ENCODE results near the gene LDLRAD4. TPM values are rescaled to one million over a fixed set of nuclear protein-coding genes. Genes with fewer than 3 reads are reported as not detected.

LDLRAD4 gene
- polyA plus RNA-seq, 1 donor, result 9.3 TPM

DNA sequence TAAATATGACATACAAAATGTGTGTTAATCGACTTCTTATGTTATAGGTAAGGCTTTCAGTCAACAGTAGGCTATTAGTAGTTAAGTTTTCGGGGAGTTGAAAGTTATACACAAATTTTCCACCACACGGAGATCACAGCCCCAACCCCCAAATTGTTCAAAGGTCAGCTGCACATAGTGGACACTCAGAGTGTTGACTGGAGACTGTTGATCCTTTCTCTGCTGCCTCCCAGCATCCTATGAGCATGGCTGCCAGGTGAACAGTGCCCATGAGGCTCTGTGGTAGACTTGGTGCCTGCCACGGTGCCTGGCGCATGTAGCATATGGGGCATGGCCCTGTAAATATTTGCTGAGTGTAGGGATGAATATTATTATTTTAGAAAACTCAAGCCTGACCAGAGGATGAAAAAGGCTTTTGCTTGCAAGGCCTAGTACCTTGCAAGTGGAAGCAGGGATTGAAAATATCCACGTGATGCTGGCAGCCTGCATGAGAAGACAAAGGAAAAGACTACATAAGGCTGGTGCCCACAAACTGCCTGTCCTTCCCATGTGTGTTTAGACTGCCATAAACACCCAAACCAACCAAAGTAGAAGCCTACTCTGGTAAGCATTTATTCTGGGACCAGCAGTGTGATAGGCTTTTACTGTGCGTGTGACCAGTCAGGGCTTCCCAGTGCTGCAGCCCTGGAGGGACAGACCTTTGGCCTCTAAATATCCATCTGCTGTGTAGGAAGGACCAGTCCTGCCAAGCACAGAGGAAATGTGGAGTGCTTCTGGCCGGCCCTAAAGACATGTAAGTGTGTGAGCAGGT lies 226.1 kb downstream of the LDLRAD4 start:
- DNase-seq (ENCODE audit: low read depth), result no peak

DNA sequence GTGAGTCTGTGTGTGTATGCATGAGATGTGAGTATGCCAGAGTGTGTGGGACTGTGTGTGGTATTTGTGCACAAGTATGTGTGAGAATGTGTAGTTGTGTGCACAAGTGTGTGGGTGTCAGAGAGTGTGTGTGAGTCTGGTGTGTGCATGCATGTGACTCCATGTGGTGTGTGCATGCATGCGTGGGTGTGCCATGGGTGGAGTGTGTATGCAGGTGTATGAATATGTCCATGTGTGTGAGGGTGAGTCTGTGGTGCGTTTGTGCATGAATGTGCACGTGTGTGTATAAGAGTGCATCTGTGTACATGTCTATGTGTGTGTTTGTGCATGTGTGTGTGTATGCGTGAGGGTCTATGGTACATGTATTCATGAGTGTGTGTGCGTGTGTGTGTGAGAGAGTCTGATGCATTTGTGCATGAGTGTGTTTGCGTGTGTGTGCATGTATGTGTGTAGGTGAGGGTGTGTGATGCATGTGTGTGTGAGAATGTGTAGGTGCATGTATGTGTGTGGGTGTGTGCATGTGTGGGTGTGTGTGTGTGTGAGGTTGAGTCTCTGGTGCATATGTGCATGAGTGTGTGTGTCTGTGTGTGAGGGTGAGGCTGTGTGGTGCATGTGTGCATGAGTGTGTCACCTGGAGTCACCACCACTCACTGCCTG lies 226.8 kb downstream of the LDLRAD4 start:
- DNase-seq (ENCODE audit: low read depth), result no peak

DNA sequence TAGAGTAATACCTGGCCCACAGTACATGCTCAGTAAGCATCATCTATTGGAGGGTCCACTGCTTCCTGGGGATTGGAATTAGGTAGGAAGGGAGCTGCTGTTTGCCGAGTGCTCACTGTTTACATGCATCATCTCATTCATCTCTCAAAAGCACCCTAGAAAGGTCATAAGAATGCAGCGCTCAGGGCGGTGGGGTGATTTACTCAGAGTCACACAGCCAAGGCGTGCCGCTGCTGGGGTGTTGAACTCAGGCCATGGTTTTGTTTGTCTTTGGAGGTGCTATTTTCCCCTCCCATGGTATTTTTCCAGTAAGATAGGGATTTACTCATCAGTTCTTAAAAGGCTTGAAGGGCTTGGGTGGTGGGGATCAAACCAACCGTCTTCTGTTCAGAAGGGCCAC lies 227.5 kb downstream of the LDLRAD4 start:
- DNase-seq (ENCODE audit: low read depth), result no peak

DNA sequence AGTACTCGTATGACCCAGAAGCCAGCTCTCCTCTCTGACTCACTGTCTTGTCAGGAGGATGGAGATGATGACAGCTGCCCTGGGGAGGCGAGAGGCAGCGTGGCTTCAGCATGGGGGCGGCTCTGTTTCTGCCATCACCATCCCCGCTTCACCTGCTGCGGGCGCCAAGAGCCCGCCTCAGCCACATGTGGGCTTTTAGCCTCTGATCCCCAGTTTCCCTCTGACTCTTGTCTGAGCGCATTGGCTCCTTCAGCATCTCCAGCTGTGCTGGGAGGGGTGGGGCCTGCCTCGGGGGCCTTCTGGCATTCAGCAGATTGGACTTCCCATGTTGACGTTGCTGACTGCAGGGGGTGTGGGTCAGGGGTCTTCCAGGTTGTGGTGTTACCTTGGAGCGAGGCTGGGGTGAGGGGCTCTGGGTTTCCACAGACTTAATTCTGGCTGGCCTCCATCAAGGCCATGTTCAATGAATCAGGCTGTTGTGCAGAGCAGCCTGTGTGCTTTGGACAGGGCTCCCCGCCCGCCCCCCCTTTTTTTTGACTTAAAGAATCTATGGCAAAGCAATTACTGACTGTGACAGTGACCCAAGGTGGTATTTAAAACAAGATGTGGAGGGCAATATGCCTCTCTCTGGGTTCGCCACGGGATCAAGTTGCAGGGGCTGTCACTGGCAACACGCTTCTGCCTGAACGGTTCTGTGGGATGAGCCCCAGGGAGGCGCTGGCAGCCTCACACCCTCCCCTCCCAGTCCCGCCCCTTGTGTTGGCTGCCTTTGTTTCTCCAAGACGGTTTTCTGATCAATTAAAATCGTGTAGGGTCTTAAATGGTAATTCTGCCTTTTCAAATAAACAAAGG lies 228.3 kb downstream of the LDLRAD4 start:
- DNase-seq (ENCODE audit: low read depth), result no peak

- no peak for DNase-seq (ENCODE audit: low read depth)
These were observed 229.2 kb downstream of the LDLRAD4 start for GRCh38 chr18:13447621-13448334.

GRCh38 chr18:13448335-13448795 lies 229.8 kb downstream of the LDLRAD4 start:
- no peak for DNase-seq (ENCODE audit: low read depth)

DNA sequence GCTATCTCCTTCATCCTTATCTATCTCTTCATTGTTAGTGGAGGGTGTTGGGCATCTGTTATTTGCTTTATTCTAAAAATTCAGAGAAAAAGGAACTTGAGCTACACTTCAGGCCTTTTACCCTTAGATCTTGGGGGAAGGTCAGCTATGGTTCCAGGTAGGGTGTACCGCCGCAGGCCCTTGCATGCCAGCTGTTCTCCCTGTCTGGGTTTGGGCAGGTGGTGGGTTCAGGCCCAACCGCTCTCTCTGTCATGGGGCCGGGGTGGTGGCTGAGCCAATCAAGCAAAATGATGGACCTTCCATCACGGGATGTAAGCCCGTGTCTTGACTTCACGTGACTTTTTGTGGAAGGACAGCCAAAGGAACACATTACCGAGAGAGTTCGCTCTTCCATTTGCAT lies 231.1 kb downstream of the LDLRAD4 start:
- DNase-seq (ENCODE audit: low read depth), result no peak

DNA sequence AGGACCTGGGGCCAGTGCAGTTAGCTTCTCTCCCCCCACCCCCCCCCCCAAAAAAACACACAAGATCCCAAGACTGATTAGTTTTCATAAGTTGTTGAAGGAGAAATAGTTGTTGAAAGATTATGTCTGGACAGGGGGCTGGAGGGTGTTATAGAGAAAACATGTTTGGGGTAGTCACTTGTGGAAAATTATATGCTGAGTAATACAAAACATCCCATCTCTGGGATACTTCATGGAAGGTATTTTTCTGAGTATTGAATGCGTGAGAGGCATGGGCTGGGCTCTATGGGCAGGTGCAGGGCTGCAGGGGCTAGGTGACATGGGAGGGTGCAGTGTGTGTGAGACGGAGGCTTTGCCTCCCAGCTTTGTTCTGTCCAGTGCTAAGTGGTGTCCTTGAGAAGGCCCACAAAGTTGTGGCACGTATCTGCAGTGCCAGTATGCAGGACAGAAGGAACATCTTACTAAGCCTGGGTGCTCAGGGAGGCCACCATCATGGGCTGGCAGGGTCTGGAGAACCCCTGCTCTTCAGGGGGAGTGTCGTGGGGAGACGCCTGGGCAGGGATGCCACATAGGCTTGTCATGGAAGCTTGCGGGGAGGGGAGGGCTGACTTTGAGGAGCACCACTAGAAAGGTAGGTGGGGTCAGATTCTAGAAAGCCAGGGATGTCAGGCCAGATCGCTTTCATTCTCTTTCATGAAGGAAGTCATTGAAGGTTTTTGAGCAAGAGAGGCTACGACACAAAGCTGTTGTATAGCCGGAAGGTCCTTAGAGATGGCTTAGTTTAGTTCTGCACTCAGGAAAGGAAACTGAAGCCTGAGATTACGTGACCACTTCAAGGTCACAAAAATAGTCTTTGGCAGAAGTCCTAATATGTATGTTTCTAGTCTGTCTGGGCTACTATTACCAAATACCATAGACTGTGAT lies 232.0 kb downstream of the LDLRAD4 start:
- DNase-seq (ENCODE audit: low read depth), result no peak

DNA sequence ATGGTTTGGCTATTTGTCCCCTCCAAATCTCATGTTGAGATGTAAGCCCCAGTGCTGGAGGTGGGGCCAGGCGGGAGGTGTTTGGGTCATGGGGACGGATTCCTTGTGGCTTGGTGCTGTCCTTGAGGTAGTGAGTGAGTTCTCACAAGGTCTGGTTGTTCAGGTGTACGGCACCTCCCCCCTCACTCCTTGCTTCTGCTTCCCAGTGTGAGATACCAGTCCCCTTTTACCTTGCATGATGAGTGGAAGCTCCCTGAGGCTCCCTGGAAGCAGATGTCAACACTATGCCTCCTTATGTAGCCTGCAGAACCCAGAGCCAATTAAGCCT lies 232.6 kb downstream of the LDLRAD4 start:
- DNase-seq (ENCODE audit: low read depth), result no peak

DNA sequence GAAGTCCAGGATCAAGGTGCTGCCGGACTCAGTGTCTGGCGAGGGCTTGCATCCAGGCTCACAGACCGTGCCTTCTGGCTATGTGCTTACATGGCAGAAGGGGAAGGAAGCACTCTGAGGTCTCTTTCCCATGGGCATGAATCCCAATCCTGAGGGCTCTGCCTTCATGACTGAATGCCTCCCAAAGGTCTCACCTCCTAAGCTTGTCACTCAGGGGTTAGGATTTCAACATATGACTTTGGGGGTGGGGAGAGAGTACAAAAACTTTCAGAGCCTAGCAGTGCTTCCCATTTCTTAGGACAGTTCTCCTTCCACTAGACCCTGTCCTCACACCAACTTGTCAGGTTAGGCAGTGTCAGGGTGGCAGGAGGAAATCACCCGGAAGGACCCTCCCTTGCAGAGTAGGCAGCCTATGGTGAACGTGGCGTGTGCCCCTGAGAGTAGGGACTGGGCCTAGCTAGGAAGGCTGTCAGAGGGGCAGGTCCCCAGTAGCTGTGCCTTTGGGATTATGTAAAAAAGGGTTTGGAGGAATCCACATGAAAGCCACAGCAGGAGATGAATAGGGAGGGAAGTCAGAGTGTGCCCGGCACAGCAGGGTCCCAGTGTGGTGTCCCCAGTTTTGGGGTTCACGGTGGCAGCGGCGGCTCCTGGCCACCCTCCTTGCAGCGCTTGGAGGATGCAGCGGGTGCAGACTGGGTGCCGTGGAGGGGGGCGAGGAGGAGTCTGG lies 233.3 kb downstream of the LDLRAD4 start:
- DNase-seq (ENCODE audit: low read depth), result no peak

DNA sequence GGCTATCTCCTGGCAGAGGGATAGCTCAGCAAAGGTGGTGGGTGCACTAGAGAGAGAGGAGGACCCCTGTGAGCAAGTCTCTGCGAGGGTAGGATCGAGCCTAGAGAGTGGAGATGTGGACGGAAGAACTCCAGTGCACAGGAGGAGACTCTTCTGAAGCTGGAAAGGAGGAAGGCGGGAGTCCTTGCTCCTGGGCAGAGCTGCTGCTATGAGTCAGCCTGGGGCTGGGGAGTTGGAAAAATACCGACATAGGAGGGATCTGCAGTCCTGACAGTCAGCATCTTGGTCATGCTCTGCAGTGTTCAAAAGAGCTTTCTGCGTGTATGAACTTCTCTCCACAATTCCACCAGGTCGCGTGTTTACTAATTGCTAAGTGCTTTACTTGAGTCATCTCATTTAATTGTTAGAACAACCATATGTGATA lies 233.8 kb downstream of the LDLRAD4 start:
- peak; percentile 70 for DNase-seq (ENCODE audit: low read depth)

DNA sequence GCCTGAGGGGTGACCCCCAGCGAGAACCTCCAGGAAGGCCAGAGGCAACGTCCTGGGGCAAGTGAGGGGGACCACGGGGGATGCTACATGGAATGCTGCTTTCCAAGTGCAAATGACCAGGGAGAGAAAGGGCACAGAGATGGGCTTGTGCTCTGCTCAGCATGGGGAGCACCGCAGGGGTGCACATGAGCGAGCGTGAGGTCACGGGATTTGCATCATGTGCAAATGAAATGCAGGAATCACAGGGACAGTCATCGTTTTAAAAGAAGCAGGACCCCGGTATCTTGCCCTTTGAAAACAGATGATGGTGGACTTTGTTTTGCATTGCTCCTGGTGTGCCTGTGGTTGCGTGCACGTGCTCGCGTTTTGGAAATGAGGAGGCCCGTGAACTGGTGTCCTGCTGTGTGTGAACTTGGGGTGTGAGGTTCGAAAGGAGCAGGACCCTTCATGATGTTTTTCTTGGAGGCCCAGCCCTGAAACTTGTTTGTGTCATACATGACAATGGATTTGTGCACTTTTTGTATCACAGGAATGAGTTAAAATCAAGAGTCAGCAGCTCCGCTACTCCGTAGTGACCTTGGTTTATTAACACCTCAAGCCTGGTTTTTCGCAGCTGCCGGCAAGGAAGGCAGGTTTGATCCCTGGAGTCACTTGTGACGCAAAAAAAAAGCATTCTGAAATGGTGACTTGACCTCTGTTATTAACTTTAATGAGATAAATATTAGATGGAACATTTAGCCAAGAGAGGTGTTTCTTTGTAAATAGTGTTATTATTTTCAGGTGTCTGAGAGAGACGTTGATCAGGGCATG lies 234.5 kb downstream of the LDLRAD4 start:
- no peak for DNase-seq (ENCODE audit: low read depth)

- no peak for DNase-seq (ENCODE audit: low read depth)
These were observed 235.2 kb downstream of the LDLRAD4 start for GRCh38 chr18:13453714-13454113.

DNA sequence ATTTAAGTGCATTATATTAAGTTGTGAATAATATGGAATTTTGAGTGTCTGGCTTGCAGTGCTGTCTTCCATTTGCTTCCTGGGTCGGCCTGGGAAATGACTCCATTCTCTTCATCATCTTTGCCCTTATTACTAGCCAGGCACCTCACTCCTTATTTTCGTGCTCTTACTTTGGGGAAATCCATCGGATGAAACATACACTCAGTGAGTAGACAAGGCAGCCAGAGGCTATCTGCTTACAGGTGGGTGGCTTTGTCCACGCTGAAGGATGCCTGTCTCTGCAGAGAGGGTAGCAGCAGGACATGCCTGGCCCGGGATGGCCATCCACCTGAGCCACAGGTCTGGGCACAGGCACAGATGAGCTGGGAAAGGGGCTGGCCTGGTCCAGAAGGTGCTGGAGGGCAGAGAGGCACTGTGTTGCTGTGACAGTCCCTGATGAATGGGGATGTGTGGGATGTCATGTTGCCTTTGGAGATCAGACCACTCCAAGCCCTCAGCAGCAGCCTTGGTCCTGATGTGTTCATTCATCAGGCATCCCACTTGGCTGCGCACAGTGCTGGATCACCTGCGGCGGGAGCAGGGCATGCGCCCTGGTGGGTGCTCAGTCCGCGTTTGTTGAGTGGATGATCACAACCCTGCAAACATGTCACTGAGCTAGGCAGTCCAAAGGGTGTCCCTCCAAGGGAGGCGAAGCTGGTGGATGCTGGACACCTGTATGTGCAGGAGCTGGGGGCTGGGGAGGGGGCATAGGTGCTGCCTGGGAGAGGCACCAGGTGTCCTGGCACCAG lies 236.0 kb downstream of the LDLRAD4 start:
- DNase-seq (ENCODE audit: low read depth), result no peak

GRCh38 chr18:13455471-13455870 lies 236.9 kb downstream of the LDLRAD4 start:
- no peak for DNase-seq (ENCODE audit: low read depth)

DNA sequence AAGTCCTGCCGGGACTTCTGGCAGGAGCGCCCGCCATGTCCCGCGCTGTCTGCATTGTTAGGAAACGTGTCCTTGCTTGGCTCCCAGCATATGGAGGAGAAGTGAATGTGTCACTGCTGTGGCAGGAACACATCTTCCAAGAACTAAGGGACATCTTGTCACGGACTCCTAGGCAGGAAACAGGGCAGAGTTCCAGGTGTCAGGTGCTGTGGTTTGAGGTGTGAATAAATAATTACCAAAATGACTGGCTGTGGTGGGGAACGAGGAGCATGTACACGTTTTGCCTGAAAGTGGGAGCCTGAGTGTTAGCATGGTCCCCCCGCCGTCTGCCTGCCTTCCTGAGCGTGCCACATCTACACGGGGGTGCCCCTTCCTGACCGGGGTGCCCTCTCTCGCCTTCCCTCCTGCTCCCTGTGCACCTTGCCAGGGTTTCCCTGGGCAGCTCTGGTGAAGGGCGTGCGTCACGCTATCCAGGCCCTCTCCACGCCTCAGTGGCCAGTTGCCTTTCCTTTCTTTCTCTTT lies 237.5 kb downstream of the LDLRAD4 start:
- DNase-seq (ENCODE audit: low read depth), result no peak

DNA sequence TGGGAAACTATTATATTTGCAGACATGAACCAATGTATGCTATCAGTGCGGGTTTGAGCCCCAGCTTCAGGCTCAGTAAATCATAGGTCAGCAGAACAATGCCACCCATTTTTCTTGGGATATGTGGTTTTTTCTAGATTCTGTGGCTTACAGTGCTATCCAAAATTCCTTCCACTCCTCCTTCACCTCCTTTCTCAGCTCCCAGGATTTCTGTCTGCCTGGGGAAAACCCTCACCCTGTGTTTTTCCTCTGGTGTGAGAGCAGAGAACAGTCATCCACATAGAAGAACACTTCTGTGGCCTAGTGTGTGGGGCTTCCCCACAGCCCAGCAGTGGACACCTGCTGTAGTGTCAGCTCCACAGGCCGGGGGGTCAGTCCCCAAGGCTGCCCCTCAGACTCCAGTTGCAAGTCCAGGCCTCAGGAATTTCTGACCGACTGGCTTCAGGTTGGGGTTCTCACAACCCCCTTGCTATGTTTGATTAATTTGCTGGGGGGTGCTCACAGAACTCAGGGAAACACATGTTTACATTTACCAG lies 238.2 kb downstream of the LDLRAD4 start:
- no peak for DNase-seq (ENCODE audit: low read depth)

- no peak for DNase-seq (ENCODE audit: low read depth)
These were observed 238.8 kb downstream of the LDLRAD4 start for GRCh38 chr18:13457327-13457726.

All from forelimb muscle (tissue), 1 donor.